Stimulated activated CD4-positive, alpha-beta T cell treated with anti-CD3 and anti-CD28 coated beads, Interleukin-1b, Interleukin-23, amount 100 ng/mL, for 48 hours (primary cell): ENCODE data around the gene ABCC11.

Experiments used
- DNase-seq: peaks from one replicate; pipeline ENCODE4 v3.0.0-alpha.2; 2020

ABCC11 gene

DNA sequence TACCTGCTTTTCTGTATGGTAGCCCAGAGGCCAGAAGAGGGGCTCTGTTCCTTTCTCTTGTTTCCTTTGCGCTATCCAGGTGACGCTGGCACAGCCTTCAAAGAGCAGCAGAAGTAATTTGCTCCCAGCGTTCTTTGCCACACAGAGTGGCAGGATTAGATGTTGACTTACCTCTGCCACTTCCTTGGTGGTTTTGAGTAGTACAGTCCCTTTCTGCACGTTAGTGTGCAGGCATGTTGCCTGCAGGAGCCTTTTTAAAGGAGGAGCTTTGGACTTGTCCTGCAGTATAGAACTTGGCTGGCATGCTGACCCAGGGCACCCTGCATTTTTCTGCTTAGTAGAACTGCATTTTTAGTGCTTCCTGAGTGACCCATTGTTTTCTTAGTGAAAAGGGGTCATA is at the start of gene ABCC11:
Gene ABCC11, minus strand, starts transcription at position 229 of the 400 bp plus-strand sequence. CDS start 15,618 bp downstream, outside the sequence.
- DNase-seq: no peak

DNA sequence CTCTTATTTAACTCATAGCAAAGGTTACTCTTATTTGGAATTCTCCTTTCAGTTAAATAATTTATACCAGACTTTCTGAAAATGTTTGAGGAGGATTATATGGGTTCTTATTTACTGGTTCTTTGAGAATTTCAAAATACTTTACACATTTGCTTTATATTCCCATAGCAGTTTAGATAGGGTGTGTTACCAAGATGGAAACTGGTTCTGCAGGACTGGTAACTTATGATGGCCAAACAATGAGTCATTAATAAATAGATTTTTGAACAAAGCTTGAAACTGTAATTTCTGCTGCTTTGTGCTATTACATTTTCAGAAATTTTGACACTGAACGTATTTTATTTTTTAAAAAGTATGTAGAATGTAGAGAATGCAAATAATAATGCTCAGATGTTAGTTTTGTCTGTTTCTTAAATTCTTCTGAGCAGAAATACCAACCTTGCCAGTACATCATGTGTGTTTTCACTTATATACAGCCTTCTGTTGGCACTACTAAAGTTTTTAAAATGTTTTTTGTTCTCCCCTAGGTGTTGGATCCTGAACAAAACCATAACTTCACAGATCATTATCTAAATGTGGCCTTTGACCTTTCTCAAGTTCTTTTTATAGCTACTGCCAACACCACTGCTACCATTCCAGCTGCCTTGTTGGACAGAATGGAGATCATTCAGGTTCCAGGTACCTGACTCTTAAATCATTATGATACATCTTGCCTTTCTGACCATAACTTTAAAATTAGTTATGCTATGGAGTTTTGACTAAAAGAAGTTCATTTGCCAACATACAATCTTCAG is 48.3 kb upstream of the ABCC11 start:
- DNase-seq: no peak

DNA sequence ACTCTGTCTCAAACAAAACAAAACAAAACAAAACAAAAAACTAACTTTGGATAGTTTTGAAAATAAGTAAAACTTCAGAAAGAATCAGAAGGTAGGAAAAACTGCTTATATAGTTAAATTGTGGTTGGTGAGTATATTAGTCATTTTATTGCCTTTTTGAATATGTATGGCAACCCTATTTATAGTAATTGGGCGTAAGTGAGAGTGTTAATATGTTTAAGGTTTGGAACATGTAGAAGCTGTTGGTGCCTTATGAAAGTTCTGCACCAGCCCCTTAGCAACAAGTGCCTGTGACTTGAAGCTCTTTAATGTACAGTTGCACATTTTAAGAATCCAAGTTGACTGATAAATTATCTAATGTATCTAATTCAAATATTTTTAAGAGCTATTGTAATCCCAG is 47.4 kb upstream of the ABCC11 start:
- no peak for DNase-seq

DNA sequence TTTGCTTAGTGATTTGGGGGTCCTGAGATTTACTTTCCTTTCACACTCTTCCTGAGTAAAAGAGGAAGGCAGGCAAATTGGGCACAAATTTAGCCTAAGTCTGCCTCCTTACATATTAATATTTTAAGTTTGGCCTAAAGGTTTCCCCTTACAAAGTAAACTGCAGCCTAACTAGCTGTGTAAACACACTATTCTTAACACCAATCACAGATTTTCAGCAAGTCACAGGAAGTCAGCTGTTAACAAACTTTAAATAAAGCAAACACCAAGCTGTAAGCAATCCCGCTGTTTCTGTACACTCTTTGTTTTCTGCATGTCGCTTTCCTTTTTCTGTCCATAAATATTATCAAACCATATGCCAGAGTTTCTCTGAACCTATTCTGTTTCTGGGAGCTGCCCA is 45.1 kb upstream of the ABCC11 start:
- no peak for DNase-seq

DNA sequence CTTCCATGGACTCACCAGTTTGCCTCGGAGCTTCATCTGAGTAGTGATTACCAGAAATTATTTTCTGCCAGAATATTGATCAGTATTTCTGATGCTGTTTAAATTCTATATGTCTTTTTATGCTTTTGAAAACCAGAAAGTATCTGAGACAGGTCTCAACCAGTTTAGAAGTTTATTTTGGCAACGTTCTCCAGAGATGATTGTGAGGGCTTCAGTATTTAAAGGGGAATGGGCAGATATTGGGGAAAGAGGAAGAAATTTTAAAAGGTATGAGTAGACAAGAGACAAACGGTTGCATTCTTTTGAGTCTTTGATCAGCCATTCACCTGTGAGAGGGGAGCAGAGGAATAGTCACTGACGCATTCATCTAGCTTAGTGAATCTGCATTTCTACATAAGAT is 44.4 kb upstream of the ABCC11 start:
- DNase-seq: no peak

DNA sequence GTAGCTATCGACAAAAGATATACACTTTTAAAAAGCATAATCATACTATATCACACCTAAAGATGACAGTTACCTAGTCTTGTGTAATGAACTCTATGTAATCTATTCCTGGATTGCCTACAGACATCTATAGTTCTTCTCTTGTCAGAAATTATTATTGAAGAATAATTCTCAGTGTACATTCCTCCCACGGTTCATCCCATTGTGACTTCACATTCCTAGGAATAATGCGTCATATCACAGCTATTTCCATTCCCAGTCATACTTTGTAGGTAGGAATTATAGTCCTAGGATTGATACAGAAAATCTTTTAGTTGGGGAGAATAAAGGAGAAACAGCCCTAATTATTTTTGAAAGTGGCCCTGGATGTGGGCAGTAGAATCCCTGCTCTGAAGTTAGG is 44.0 kb upstream of the ABCC11 start:
- DNase-seq: no peak

DNA sequence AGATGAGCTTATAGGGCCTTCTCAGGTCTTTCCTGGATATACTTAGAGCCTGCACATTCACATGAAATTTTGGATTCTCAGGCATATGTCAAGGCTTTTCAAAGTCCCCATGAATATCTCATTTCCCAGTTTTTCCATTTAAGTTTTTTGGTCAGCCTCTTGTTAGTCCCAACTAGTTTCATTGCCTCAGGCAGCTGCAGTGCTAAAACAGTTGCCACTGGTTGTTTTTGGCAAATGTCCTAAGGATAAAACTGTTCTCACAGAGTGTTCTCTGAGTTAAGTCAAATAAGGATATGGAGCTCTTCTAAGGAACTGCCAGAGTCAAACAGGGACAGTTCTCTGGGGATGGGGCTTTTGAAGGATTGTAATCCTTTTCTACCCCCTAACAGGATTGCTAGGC is 39.9 kb upstream of the ABCC11 start:
- DNase-seq: no peak

DNA sequence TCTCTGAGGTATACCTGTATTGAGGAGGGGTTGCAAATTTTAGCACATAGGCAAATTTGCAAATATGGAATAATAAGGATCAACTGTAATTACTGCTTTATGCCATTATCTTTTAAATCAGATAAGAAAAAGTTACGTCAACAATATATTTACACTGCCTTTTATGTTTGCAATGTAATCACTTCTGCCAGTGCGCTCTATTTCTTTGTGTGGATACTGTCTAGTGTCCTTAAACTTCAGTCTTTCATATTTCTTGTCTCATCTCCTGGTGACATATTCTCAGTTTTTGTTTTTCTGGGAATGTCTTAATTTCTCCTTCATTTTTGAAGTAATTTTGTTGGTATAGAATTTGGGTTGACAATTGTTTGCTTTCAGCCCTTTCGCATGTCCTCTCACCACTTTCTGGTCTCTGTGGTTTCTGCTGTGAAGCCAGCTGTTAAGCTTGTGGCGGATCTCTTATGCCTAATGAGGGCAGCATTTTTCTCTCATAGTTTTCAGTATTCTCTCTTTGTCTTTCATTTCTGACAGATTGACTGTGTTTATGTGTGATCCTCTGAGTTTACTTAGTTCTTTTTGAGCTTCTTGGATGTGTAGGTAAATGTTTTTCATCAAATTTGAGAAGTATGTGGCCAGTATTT is 37.6 kb upstream of the ABCC11 start:
- DNase-seq: no peak

DNA sequence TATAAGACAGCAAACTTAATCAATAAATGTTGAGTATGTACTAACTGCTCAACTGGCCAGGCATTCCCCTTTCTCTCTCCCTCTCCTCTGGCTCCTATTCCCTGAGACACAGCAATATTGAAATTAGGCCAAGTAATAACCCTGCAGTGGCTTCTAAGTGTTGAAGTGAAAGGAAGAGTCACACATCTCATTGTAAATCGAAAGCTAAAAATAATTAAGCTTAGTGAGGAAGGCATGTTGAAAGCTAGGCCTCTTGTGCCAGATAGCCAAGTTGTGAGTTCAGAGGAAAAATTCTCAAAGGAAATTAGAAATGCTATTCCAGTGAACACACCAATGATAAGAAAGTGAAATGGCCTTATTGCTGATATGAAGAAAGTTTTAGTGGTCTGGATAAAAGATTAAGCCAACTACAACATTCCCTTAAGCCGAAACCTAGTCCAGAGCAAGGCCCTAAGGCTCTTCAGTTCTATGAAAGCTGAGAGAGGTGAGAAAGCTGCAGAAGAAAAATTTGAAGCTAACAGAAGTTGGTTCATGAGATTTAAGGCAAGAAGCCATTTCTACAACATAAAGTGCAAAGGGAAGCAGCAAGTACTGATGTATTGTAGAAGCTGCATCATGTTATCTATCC is 35.4 kb upstream of the ABCC11 start:
- DNase-seq: no peak

DNA sequence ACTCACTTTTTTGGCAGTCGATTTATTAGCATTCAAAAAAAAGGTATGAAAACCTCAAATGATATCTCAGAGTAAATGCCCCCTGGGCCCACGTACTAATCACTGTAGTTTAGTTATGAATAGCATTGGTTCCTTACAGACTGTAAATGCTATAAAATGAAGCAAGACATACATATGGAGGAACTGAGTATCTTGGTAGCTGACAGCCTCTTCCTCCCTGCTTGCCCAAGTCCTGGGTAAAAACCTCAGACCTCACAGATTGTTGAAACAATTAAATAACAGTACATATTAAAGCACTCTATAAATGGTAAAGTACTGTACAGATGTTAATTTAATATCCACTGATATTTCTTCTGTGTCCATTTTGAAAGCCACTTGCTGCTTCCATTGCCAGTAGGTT is 33.2 kb upstream of the ABCC11 start:
- no peak for DNase-seq

DNA sequence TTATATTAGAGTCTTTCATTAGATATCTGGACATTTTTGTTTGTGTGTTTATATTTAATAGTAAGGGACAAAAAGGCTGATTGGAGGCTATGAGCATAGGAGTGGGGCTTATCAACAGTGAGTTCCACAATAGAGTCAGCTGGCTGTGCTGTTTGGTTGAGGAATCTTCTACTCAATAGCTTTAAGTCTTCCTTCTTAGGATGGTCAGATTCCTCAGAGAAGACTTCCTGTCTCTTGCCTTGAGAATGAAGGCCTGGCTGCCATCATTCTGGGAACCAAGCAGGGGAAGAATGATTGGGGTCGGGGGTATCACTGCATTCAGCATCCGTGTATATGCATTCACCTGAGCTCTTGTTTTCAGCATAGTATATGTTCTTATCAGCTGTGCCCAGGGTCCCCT is 31.9 kb upstream of the ABCC11 start:
- no peak for DNase-seq

DNA sequence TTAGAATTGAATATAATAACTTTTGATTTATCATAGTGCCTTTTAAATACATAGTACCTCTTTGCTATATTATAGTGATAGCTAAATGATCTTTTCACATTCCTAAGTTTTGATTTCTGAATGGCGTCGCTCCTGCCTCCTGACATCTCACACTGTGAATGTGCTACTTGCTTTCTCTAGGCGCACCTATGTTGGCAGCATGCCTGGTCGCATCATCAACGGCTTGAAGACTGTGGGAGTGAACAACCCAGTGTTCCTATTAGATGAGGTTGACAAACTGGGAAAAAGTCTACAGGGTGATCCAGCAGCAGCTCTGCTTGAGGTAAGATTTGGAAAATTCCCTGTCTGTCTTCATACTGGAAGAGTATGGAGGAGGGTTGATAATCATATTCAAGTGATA is 29.8 kb upstream of the ABCC11 start:
- DNase-seq: no peak

DNA sequence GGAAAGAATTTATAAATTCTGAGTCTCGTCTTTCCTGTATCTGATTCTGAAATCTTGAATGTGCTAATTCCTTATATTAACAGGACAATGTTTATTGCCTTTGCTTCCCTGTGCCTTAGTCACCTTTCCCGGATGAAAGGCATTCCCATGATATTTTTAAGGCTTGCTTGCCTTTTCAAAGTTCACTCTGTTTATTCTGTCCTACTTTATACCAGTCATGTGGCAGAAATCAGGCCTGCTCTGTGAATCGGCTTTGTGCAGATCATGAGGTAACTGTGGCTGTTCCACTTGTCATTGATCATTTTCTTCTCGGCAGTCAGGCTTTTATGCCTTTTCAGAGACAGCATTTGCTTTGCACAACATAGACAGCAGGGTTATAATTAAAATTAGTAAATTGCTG is 28.8 kb upstream of the ABCC11 start:
- no peak for DNase-seq

DNA sequence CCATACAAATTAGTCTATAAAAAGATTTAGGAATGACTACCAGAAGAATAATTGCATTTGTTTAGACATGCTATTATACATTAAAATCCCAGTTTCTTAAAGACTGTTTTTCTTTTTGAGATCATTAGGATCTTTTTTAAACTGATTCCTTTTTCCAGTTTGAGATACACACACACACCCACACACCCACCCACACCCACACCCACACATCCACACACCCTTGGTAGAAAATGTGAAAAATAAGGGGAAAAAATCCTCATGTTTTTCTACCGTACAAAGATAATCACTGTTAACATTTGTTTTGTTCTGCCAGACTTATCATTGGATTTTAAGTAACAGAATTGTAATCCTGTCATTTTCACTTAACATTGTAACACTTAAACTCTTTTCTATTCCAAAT is 27.1 kb upstream of the ABCC11 start:
- DNase-seq: no peak

DNA sequence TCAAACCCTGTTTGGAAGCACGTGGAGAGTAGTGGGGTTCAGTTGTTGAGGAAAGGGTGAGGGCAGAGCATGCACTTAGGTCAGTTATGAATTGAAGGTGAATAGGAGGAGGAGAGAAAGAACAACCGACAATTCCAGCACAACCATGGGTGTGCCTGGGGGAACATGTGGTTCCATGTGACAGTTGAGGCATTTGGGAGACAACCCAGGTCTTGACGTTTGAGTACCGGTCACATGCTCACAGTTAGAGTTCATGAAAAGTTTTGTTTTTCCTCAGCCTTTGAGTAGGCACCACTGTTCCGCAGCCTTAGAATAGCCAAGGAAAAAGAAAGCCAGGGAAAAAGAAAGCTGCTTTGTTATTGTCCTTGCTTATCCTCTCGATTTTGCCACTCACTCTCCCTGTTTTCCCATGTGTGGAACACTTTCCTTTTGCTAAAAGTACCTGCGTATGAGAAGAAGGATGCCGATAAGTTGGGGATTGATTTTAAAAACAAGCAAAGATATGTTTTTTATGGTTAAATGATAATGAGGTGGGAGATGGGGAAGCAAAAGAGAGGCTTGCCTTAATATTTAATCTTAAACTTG is 25.6 kb upstream of the ABCC11 start:
- no peak for DNase-seq

DNA sequence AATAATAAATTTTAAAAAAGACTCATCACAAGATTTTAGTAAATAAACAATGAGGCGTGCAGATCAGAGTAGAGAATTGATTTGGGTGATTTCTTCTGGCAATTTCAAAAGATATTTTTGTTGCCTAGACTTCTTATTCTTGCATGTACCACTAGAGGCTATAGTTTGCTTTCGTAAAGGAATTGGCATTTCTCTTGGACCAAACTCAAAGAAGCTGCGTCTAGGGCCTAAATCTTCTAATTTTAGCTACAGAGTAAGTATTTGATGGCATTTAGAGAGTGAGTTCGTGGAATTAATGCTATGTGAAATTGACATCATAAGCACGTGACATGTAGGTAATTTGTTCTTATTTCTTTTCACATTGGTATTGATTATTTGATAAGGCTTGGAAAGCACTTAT is 24.4 kb upstream of the ABCC11 start:
- DNase-seq: no peak

DNA sequence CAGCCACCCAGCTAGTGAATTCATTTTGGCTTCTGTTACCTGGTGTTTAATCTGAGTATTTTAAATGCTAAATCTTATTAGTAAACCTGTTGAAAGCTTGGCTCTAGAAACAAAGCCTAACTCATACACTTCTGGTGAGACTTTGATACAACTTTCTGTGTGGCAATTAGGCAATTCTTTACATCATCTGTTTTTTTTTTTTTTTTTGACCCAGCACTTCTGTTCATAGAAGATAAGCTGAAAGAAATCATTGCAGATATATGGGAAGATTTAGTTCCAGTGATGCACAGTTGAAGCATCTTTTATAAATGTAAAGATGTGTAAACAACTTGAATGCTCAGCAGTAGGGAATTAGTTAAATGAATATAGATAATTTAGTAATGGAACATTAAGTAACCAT is 21.7 kb upstream of the ABCC11 start:
- DNase-seq: no peak

DNA sequence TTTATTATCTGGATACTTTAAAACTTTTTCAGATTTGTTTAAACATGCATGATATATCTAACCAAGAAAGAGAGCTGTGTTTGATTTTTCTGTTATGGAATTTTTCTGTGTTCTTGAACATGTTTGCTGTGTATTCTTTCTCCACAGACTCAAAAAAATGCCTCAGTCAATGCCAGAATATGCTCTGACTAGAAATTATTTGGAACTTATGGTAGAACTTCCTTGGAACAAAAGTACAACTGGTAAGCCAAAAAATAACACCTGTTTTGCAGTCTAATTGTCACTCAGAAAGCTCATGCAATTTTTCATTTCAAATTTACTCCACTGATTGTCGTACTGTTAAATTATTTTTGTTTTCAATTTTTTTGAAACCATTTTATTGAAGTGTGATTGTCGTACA is 15.3 kb upstream of the ABCC11 start:
- DNase-seq: no peak

DNA sequence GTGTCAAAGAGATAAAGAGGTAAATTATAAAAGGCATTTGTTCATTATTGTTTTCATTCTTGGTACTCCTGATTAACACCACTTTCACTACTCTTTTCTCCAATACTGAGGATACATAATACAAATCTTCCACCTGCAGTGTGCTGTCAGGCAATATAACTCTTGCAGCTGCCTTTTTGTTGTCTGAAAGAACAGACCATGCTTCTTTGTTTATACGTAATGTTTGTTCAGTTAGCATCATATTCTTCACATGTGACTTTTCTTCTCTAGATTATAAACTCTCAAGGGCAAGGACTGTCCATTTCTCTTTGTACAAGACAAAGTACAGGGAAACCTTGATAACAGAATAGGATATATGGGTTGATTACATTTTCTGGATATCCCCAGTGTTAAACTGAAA is 14.2 kb upstream of the ABCC11 start:
- DNase-seq: no peak

DNA sequence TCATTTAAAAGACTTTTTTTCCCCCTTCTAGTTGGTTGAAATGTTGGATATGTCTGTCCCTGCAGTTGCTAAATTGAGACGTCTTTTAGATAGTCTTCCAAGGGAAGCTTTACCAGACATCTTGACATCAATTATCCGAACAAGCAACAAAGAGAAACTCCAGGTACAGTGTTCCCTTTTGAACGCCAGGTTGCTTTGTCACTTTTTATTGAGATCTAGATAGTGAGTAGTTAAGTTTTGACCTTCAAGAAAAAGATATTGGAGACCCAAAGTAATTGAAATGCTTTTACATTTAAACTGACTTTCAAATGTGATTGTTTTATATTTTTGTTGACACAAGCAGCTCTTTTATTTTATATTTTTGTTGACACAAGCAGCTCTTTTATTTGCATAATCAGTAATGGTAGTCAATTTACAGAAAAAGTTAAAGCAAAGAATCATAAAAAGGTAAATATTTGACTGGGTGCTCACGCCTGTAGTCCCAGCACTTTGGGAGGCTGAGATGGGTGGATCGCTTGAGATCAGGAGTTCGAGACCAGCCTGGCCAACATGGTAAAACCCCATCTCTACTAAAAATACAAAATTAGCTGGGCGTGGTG is 9.3 kb upstream of the ABCC11 start:
- no peak for DNase-seq

DNA sequence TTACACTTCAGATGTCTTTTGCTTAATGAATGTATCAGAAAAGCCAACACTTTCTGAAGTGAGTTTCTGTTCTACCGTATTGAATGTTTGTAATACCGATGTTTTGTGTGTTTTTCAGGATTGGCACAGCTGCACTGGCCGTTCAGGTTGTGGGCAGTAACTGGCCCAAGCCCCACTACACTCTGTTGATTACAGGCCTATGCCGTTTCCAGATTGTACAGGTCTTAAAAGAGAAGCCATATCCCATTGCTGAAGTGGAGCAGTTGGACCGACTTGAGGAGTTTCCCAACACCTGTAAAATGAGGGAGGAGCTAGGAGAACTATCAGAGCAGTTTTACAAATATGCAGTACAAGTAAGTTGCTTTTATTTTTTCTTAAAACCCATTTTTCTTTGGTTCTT is 4.7 kb upstream of the ABCC11 start:
- DNase-seq: no peak

DNA sequence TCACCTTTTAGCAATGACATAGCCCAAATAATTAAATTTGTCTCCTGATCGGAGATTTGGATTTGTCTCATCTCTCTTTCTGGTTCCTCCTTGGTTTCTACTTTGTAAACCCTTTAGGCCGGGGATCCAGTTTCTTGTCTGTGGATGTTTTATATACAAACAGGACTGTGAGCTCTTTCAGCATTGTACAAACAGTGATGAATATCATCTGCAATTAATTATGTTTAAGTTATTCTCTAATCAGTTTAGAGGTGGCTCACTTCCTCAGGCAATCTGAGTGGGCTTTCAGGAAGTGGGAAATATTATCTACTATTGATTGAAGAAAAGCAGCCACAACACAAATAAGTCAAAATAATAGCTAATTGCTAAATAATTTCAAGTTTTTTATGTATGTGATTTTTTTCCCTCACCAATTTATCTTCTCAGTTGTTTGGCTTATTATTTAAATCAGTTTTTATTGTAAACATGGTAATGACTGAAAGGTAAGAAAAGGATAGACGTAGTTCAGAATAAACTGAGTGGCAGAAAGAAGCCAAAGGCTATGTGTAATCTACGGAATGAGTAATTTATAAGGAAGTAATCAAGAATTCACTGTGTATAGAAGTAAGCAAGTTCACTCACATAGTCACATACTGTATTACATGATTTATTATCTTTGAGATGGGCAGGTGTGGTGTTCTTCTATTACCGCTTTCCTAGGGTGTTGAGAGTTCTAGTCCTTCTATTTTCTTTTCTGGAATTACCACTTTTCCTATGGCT is 3.4 kb upstream of the ABCC11 start:
- no peak for DNase-seq

DNA sequence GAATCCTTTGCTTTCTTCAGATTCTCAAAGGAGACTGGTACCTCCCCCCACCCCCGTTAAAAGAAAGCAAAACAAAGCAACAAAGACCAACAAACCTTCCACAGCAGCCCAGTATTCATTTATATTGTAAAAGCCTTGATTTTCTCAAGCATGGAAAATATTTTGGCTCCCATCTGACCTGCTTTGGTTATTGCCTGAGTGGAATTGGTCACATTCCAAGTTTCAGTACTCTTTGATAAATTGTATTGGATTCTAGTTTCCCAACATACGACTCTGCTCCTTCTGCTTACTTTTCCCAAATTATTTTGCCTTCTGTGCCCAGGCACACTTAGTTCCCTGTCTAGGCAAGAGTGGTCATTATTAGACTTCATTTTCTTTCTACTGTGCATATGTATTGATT is 1.3 kb downstream of the ABCC11 start:
- no peak for DNase-seq
